ENCODE results near the gene PRSS22.

DNA sequence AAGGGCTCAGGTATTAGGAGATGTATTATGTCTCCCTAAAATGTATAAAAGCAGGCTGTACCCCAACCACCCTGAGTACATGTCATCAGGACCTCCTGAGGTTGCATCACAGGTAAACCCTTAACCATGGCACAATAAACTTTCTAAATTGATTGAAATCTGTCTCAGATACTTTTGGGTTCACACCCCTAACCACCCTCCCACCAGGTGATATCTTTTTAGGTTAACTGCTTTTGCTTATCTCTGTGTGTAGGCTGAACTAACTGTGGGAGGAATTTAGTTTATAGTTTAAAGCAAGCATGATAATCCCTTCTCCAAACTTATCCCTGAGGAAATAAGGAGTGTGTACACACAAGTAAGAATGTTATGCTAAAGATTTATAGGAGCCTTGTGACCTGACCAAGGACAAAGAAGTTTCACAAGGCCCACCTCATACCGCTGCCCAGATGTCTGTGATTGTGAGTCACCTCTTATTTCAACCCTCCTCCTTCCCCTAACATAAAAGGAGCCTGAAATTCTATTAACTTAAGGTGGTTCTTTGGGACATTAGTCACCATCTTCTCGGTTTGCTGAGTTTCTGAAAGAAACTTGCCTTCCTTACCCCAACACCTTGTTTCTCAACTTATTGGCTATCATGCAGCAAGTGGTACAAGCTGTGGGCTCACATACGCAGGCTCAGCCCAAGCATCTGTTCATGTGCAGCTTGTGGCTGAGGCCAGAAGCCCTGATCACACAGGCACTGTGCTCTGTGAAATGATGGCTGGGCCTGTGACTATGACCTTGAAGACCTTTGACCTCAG is 11.3 kb downstream of the PRSS22 start:
- TF ChIP-seq POLR2A (IDR thresholded peaks at IDR 0.05; ENCODE audit: extremely low read depth, insufficient read length) (no peak), MAX (IDR thresholded peaks at IDR 0.05; ENCODE audit: low read depth, low read length) (no peak), MYC (IDR thresholded peaks at IDR 0.05; ENCODE audit: low read depth, low read length) (no peak)
- TF ChIP-seq, protein P1, sequence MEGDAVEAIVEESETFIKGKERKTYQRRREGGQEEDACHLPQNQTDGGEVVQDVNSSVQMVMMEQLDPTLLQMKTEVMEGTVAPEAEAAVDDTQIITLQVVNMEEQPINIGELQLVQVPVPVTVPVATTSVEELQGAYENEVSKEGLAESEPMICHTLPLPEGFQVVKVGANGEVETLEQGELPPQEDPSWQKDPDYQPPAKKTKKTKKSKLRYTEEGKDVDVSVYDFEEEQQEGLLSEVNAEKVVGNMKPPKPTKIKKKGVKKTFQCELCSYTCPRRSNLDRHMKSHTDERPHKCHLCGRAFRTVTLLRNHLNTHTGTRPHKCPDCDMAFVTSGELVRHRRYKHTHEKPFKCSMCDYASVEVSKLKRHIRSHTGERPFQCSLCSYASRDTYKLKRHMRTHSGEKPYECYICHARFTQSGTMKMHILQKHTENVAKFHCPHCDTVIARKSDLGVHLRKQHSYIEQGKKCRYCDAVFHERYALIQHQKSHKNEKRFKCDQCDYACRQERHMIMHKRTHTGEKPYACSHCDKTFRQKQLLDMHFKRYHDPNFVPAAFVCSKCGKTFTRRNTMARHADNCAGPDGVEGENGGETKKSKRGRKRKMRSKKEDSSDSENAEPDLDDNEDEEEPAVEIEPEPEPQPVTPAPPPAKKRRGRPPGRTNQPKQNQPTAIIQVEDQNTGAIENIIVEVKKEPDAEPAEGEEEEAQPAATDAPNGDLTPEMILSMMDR (IDR thresholded peaks at IDR 0.05; ENCODE audit: low read depth, low read length), result no peak

Measured in NB4 (cell line).